C4-2B (cell line): ENCODE results near the gene CCDC110.

Experiments
- CTCF ChIP-seq: fragments of 450-650 bp; conservative IDR thresholded peaks from 2 replicates; pipeline ENCODE4 v1.5.1; 2017; ENCODE audit warnings: mild to moderate bottlenecking
- ZFX ChIP-seq: fragments of 450-650 bp; IDR thresholded peaks from 2 replicates; pipeline ENCODE4 v1.6.1; 2017

DNA sequence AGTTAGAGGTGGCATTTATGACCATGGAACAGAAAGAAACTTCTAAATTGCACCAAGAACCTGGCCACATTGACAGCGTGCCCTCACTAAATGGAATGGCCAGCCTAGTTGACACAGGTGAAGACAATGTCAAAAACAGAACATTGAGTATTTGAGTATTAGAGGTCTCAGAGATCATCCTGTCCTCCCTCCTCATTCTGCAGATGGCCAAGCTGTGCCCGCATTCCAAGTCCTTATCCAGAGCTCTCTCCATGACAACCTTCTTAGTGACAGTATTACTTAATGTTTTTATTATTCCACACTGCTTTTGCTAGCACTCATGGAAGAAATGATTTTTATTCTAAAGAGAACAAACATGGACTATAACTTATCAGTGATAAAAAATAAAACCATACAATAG, 9.9 kb upstream of the CCDC110 start:
- TF ChIP-seq CTCF (no peak), ZFX (no peak)
